DMS79 (cell line): ENCODE measurements around the gene ZNF25.
"Not testable (repeated sequence)": the region's sequence is repeated elsewhere in the genome, so short reads cannot be mapped to it uniquely, and the experiment has no call there.

Experiments used
- DNase-seq: peaks from one replicate; lab custom pipeline; 2025; lab: John Stamatoyannopoulos, UW

ZNF25 gene

GRCh38 chr10:37976091-37976879 lies at the start of gene ZNF25:
Gene ZNF25 (minus strand): TSS chr10:37976647. CDS start chr10:37971722, 4,925 bp downstream.
- peak; percentile 84 for DNase-seq

- DNase-seq, result no peak
These were observed 48.8 kb upstream of the ZNF25 start for GRCh38 chr10:38025283-38025682.

DNA sequence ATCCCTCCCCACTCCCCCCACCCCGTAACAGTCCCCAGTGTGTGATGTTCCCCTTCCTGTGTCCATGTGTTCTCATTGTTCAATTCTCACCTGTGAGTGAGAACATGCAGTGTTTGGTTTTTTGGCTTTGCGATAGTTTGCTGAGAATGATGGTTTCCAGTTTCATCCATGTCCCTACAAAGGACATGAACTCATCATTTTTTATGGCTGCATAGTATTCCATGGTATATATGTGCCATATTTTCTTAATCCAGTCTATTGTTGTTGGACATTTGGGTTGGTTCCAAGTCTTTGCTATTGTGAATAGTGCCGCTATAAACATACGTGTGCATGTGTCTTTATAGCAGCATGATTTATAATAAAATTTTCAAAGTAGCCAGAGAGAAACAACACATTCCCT lies 42.7 kb upstream of the ZNF25 start:
- not testable (repeated sequence) for DNase-seq

DNA sequence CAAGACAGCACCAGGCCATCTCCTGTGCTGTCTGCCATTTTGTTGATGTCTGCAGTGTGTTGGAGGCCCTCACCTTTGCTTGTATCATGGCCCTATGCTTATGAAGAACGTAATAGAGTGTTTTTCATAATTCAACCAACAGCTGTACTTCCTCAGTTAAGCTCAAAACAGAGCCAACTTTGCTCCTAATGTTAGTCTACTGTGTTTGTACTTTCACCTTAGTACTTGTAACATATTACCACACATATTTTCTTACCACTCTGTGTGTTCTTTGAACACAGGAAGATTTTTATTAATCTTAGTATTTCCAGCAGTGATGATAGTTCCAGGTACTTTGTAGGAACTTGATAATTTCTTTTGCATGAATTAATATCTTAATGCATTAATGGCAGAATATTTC lies 39.9 kb upstream of the ZNF25 start:
- DNase-seq, result no peak

GRCh38 chr10:38010119-38010903 lies 33.9 kb upstream of the ZNF25 start, which contains the start of gene ZNF33A:
Gene ZNF33A (plus strand): TSS chr10:38010675. CDS start chr10:38012342, 1,667 bp downstream.
- DNase-seq, result peak; percentile 57

- no peak for DNase-seq
These were observed 31.5 kb upstream of the ZNF25 start for GRCh38 chr10:38007991-38008390.

DNA sequence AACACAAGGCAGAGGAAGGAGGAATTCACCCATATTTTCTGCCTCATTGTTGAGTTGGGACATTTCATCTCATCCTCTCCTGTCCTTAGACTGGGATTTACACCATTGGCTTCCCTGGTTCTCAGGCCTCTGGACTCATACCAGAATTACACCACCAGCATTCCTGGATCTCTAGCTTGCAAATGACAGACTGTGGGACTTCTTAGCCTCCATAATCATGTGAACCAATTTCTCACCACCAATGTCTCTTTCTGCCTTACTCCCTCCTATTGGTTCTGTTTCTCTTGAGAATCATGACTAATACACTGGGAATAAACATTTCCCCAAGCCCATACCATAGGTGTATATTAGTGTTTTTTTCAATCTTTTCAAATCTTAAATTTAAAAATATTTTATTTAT lies 31.1 kb upstream of the ZNF25 start:
- no peak for DNase-seq

GRCh38 chr10:38003588-38003987 lies 27.1 kb upstream of the ZNF25 start:
- no peak for DNase-seq

- DNase-seq, result no peak
These were observed 26.6 kb upstream of the ZNF25 start for GRCh38 chr10:38003026-38003425.

DNA sequence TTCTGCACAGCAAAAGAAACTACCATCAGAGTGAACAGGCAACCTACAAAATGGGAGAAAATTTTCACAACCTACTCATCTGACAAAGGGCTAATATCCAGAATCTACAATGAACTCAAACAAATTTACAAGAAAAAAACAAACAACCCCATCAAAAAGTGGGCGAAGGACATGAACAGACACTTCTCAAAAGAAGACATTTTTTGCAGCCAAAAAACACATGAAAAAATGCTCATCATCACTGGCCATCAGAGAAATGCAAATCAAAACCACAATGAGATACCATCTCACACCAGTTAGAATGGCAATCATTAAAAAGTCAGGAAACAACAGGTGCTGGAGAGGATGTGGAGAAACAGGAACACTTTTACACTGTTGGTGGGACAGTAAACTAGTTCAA lies 24.0 kb upstream of the ZNF25 start:
- DNase-seq, result not testable (repeated sequence)

- not testable (repeated sequence) for DNase-seq
These were observed 22.5 kb upstream of the ZNF25 start for GRCh38 chr10:37998920-37999319.

- DNase-seq, result no peak
These were observed 15.6 kb upstream of the ZNF25 start for GRCh38 chr10:37992083-37992482.

- no peak for DNase-seq
These were observed 15.2 kb upstream of the ZNF25 start for GRCh38 chr10:37991655-37992054.

DNA sequence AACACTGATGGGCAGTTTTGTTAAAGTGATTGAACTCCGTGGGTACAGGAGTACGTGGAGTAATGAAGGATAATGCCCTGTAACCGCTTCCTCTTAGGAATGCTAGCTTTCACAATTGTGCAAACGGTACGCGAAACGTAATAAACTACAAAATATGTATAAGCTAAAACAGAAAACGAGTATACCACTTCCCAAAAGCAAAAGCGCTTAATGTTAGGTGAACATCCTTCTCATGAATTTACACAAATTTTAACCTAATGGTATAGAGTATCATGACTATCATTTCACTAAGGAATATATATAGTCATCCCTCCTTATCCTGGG lies 395 bp upstream of the ZNF25 start:
- DNase-seq, result no peak

GRCh38 chr10:37975401-37975991 lies 951 bp downstream of the ZNF25 start:
- DNase-seq, result no peak

DNA sequence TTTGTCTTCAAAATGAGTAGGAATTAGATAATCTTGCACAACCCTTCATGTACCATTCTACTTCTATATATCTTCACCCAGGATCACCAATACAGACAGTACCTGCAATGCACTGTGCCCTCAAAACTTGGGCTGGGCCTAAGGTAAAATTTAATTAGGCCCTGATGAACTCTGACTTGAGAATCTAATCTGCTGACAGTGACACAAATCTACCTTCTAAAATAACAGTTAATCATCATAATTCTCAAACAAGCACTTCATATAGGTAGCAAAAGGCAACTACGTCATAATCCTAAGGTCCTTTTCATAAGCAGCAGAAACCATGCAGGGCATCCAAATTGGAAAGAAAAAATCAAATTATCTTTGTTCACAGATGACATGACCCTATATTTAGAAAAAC lies 4.1 kb downstream of the ZNF25 start:
- DNase-seq, result no peak

DNA sequence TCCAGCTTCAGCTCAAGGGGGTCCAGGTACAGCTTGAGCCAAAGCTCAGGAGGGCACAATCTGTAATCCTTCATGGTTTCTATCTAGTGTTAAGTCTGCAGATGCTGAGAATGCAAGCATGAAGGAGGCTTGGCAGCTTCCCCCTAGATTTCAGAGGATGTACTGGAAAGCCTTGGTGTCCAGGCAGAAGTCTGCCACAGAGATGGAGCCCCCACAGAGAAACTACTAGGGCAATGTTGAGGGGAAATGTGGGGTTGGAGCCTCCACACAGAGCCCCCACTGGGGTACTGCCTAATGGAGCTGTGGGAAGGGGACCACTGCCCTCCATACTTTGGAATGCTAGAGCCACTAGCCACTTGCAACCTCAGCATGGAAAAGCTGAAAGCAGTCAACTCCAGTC lies 11.4 kb downstream of the ZNF25 start:
- no peak for DNase-seq

- DNase-seq, result no peak
These were observed 15.8 kb downstream of the ZNF25 start for GRCh38 chr10:37960591-37961137.

GRCh38 chr10:37957841-37958240 lies 18.6 kb downstream of the ZNF25 start:
- DNase-seq, result no peak

- no peak for DNase-seq
These were observed 23.5 kb downstream of the ZNF25 start for GRCh38 chr10:37952926-37953325.

DNA sequence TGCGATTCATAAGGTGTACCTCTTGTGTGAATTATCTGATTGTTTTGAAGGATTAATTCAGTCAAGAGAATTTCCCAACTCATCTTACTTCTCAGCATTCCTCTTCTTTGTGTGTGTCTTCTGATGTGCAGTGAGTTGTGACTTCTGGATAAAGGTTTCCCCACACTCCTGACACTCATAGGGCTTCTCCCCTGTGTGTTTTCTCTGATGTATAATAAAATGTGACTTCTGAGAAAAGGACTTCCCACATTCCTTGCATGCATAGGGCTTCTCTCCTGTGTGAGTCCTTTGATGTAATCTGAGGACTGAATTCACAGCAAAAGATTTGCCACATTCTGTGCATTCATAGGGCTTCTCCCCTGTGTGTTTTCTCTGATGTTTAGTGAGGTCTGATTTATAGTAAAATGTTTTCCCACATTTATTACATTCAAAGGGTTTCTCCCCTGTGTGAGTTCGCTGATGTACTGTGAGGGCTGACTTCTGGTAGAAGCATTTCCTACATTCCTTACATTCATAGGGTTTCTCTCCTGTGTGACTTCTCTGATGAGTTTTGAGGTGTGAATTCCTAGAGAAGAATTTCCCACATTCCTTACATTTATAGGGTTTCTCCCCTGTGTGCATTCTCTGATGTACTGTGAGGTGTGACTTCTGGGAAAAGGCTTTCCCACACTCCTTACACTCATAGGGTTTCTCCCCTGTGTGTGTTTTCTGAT lies 24.2 kb downstream of the ZNF25 start:
- no peak for DNase-seq

DNA sequence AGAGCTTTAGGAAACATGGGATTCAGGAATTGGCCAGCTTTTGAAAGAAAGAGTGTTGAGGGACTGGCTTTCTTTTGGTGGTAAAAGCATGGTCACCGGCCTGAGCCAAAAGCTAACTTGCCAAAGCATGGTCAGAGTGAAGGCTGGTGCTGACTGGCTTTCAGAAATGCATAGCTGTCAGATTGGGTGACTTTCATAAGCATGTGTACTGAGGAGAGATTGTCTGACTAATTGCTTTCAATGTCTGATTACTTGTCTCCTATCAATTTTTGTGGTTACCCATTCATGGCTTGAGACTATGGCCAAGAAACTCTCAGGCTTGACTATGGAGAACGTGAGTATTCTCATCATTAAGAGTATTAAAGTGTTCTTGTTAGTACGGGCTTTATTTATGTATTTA lies 28.2 kb downstream of the ZNF25 start:
- DNase-seq, result no peak
